AG08395 (cell line): ENCODE results near the gene KRT74.

Experiments
- DNase-seq: peaks from one replicate; pipeline ENCODE4 v3.0.0; 2012; ENCODE audit warnings: mixed read lengths, low spot score

Gene KRT74

DNA sequence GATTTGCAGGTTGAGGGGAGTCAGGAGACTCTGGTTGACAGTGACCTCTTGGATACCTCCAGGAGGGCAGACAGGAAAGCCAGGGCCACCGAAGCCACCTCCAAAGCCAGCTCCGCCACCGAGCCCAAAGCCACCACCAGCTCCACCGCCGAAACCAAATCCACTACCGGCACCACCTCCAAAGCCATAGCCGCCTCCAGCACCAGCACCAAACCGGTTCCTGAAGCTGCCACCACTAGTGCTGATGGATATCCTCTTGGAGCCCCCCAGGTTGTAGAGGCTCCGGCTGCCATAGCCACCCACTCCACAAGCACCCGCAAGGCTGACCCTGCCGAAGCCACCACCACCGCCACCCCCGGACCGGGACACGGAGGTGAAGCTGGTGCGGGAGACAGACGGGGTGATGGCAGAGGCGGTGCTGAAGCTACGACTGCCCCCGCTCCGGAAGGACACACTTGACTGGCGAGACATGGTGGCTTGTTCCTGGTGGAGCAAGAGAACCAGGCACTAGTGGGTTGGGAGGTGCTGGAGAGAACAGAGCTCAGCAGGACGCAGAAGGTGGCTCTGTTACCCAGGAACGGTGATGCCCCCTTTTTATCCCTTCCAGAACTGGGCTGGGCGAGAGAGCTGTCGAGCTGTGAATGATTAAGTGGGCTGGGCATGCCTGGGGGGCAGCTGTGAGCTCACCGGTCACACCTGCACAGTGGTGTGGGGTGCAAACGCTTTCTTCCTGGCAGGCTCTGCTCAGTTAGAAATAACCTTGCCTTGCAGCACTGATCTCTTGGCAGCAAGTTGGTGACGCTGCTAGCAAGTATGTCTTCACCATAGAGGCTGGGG is 53.6 kb downstream of the KRT74 start, which contains the start of gene KRT5:
TSS of gene KRT5 (minus strand) at position 569 of the 837 bp plus-strand sequence. CDS start at position 471, 98 bp downstream.
- DNase-seq = no peak

GRCh38 chr12:52519387-52519703 is 54.3 kb downstream of the KRT74 start:
- DNase-seq = no peak

DNA sequence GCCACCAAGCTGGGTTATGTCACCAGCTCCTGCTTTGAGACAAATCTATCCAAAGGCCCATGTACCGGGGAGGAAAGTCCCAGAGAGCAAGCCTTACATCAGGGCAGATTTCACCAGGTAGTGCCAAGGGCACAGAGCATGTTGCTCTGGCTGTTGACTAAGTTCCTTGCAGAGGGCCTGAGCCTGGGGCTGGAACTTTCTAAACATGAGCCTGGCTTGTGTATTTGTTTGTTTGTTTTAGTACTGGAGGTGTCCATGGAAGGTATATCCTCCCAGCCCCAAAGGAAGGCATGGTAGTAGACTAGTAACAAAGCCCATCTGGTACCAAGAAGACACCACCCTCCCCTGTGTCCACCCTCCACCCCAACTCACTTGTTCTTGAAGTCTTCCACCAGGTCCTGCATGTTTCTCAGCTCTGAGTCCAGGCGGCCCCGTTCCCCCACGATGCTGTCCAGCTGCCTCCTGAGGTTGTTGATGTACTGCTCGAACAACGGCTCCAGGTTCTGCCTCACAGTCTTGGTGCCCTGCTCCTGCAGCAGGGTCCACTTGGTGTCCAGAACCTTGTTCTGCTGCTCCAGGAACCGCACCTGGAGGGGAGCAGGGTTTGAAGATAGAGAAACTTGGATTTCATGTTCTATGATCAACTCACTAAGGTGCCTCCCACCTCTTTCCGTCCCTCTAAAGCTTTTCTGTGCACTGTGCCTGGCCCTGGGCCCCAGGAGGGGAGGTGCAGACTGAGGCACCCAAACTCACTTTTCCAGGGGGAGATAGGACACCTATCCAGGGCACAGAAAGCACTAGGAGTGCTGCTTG is 54.9 kb downstream of the KRT74 start:
- no peak for DNase-seq

- DNase-seq = no peak
Observed at GRCh38 chr12:52517888-52518287, 55.8 kb downstream of the KRT74 start.

DNA sequence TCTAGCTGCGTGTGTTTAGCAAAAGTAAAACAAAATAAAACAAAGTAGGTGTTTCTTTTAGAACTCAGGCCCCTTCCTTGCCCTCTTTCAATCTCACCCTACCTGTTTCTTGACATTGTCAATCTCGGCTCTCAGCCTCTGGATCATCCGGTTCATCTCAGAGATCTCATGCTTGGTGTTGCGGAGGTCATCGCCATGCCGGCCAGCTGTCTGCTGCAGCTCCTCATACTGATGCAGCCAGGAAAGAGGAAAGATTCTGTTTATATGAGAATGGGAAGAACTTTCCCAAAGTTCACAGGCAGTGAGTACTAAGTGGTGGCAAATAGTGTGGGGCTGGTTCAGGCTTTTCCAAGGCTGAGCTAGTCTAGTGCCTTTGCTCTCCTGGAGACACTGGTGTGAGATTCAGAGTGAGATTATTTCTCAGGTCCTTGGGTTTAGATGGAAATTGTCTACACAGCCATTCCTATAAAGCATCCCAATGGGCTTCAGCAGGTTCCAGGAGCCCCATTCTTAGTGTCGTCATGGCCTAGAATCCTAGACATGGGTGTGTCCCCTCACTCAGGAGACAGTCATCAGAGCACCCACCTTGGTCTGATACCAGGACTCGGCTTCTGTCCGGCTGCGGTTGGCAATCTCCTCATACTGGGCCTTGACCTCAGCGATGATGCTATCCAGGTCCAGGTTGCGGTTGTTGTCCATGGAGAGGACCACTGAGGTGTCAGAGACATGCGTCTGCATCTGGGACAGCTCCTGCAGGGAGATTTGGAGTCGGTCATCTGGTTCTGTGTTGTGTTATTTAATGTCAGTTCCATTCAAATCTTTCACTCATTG is 56.4 kb downstream of the KRT74 start:
- no peak for DNase-seq

GRCh38 chr12:52515927-52516831 is 57.5 kb downstream of the KRT74 start:
- peak; percentile 11 for DNase-seq
